ENCODE measurements around the gene S100A2.

The S100A2 gene

DNA sequence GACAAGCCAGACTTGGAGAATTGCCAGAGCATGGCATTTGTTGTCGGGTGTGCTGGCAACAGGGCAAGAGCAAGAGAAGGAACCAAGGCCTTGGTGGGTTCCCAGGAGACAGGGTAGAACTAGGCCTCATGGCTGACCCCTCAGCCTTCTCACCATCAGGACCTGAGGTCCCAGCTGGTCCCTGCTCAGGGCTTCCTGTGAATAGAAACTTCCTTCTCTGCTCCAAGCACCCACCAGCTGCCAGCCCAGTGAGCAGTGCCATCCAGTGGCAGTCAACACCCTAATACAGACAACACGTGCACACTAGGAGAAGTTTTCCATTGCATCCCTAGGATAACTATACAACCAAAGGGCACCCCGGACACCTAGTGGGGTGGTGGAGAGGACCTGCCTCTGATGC lies 52.6 kb downstream of the S100A2 start:
- Histone ChIP-seq H3K4me3 (ENCODE audit: low read depth, low read length) (no peak overlapping the region), H3K4me1 (ENCODE audit: control insufficient read depth, insufficient read depth, low read length, unreplicated experiment) (peaks cover 3% of the 10 kb centered on the region), H3K36me3 (ENCODE audit: insufficient read depth, low read length) (no peaks in the 10 kb centered on the region), H3K27ac (ENCODE audit: low read depth, low read length) (no peak overlapping the region), H2AFZ (ENCODE audit: low read length, unreplicated experiment) (no peak overlapping the region), H3K27me3 (ENCODE audit: insufficient read depth, low read length) (no peaks in the 10 kb centered on the region), H3K79me2 (ENCODE audit: control insufficient read depth, insufficient read depth, low read length, unreplicated experiment) (no peaks in the 10 kb centered on the region)

Measured in ACC112 (cell line).